BLaER1 (cell line): Measurements from ENCODE around the gene NUP210.

Experiments used
- H3K27ac ChIP-seq: shearing (Covaris generic); formaldehyde crosslinking; 2 replicates; pipeline ENCODE4 v1.8.1; 2022
- H3K27me3 ChIP-seq: shearing (Covaris generic); formaldehyde crosslinking; 2 replicates; pipeline ENCODE4 v1.8.1; 2022
- H3K36me3 ChIP-seq: shearing (Covaris generic); formaldehyde crosslinking; 2 replicates; pipeline ENCODE4 v1.8.1; 2022
- H3K4me1 ChIP-seq: shearing (Covaris generic); formaldehyde crosslinking; 2 replicates; pipeline ENCODE4 v1.8.1; 2022
- H3K4me2 ChIP-seq: shearing (Covaris generic); formaldehyde crosslinking; 2 replicates; pipeline ENCODE4 v1.8.1; 2022
- H3K4me3 ChIP-seq: shearing (Covaris generic); formaldehyde crosslinking; 2 replicates; pipeline ENCODE4 v1.8.1; 2022
- H3K9ac ChIP-seq: shearing (Covaris generic); formaldehyde crosslinking; 2 replicates; pipeline ENCODE4 v1.8.1; 2022
- H3K9me3 ChIP-seq: shearing (Covaris generic); formaldehyde crosslinking; 2 replicates; pipeline ENCODE4 v1.8.1; 2022
- H4K20me1 ChIP-seq: shearing (Covaris generic); formaldehyde crosslinking; 2 replicates; pipeline ENCODE4 v1.8.1; 2022
- Cebpa-rat ChIP-seq: shearing (Covaris generic); IDR thresholded peaks from 2 replicates; pipeline ENCODE4 v1.8.1; 2022

The NUP210 gene

DNA sequence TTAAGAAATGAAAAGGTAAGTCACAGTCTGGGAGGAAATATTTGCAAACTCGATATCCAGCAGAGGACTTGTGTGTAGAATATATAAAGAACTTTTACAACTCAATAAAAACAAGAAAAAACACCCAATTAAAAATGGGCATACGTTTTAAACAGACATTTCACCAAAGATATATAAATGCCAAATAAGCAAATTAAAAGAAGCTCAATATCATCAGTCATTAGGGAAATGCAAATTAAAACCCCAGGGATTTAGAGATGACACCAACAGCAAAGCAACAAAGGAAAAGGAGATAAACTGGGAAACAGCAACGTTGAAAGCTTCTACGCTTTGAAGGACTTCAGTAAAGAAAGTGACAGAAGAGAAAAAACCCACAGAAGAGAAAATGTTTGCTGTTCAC is 132.3 kb downstream of the NUP210 start:
- Histone ChIP-seq H3K36me3 (peaks cover 4% of the 10 kb centered on the region; the same call in 1 of the 2 replicates), H3K4me2 (peak overlapping the region; percentile 64), H3K27ac (no peak overlapping the region), H3K4me1 (peaks cover 36% of the 10 kb centered on the region), H3K27me3 (peaks cover 21% of the 10 kb centered on the region), H3K9me3 (peaks cover 42% of the 10 kb centered on the region), H4K20me1 (no peaks in the 10 kb centered on the region), H3K9ac (no peak overlapping the region), H3K4me3 (no peak overlapping the region)
- TF ChIP-seq Cebpa-rat: no peak

DNA sequence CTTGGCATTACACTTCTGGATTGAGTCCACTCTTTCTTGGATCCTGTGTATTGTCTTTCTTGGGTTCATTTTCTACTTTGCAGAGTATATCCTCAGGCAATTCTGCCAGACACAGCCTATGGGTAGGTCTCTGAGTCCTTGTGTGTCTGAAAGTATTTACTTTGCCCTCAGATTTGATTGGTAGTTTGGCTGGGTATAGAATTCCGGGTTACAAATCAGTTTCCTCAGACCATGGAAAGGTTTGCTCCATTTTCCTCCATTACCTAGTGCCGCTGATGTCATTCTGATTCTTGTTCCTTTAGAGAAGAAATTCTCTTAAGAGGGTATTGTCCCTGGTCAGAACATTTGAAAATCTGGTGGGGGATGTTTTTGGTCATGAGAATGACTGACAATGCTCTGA is 133.2 kb downstream of the NUP210 start:
- Histone ChIP-seq H3K4me3 (no peak overlapping the region), H3K4me2 (no peak overlapping the region), H3K9me3 (peaks cover 42% of the 10 kb centered on the region), H3K36me3 (peaks cover 4% of the 10 kb centered on the region; the same call in 1 of the 2 replicates), H3K27me3 (peaks cover 31% of the 10 kb centered on the region), H3K9ac (no peak overlapping the region), H3K27ac (no peak overlapping the region), H4K20me1 (peaks cover 7% of the 10 kb centered on the region), H3K4me1 (peaks cover 43% of the 10 kb centered on the region)
- TF ChIP-seq Cebpa-rat: no peak

DNA sequence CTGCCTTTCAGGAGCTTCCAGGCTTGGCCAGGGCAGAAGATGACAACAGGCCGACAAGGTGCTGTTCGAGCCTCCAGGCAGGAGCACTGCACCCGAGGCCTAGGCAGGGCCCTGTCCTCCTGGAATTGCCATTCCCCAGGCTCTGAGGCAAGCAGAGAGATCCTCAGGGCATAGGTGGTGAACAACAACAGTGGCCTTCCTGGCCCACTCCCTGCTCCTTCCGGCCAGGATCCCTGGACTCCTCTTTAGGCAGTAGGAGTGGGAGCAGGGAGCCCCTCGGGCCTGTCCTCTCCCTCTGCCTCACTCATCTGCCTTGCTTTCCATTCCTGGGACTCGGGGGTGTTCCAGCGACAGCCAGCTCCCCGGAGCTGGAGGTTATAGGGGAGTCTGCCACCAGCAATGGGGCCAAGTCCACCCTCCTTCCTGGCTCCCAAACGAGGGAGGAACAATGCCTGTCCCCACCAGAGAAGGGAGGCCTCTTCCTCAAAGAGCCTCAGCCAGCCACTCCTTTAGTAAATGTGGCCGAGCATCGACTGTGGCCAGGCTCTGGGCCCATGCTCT is 135.0 kb downstream of the NUP210 start:
- Histone ChIP-seq H3K9ac (no peak overlapping the region), H3K4me3 (no peak overlapping the region), H4K20me1 (peaks cover 22% of the 10 kb centered on the region), H3K4me1 (peaks cover 60% of the 10 kb centered on the region), H3K36me3 (peaks cover 4% of the 10 kb centered on the region; the same call in 1 of the 2 replicates), H3K4me2 (no peak overlapping the region), H3K9me3 (peaks cover 42% of the 10 kb centered on the region), H3K27ac (no peak overlapping the region), H3K27me3 (peaks cover 45% of the 10 kb centered on the region)
- TF ChIP-seq Cebpa-rat: no peak

DNA sequence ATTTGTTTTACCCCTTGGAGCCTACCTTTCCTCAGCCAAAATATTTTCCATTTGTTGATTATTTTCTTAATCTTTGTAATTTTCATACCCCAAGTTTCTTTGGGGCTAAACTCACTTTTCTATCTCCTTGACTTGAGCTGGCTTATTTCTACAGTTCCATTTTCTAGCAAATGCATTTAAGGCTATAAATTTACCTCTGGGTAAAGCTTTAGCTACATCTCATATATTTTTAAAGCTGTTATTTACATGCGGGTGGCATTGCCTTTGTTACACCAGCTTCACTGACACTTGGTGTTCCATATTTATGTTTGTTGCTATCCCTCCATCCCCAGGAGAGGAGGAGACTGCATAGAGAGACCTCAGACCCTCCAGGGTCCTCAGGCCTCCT is 136.3 kb downstream of the NUP210 start:
- Histone ChIP-seq H3K4me1 (peaks cover 60% of the 10 kb centered on the region), H3K4me2 (peak overlapping the region; percentile 95), H3K36me3 (peaks cover 4% of the 10 kb centered on the region; the same call in 1 of the 2 replicates), H3K4me3 (peak overlapping the region; percentile 70), H3K9ac (no peak overlapping the region), H3K9me3 (peaks cover 42% of the 10 kb centered on the region), H3K27me3 (peaks cover 45% of the 10 kb centered on the region), H4K20me1 (peaks cover 22% of the 10 kb centered on the region), H3K27ac (no peak overlapping the region)
- no peak for TF ChIP-seq Cebpa-rat

DNA sequence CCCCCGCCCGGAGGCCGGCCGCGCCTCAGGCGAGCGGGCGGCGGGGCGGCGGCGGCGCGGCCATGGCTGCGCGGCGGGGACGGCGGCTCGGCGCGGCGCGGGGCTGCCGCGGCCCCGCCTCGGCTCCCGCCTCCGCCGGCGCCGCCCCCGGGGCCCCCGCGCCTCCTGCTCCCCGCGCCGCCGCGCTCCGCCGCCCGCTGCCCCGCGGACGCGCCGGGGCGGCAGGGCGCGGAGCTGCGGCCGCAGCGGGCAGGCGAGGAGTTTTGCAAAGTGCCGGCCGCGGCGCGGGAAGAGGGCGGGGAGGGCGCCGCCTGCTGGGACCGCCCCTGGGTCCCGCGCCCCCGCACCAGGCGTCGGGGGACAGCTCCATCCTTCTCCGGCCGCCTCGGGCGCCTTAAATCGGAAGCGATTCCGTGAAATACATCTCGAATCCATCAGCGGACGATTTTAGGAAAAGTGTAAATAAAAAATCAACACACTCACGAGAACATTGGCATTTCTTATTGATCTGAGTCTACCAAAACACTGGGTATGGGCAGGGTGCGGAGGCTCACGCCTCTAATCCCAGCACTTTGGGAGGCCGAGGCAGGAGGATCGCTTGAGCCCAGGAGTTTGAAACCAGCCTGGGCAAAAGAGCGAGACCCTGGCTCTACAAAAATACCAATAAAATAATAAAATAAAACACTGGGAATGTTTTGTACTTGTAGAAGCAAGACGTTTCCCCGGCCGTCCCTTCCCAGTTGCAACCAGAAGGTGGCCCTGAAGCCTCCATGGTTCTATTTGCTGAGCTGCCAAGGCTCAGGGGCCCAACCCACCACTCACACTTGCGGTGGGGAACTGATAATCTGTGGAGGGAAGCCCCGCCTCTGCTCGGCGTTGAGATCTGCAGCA is 136.9 kb downstream of the NUP210 start:
- H3K9me3 ChIP-seq: peaks cover 42% of the 10 kb centered on the region
- peak overlapping the region; percentile 63; the same call in 1 of the 2 replicates for H3K9ac ChIP-seq
- peaks cover 4% of the 10 kb centered on the region; the same call in 1 of the 2 replicates for H3K36me3 ChIP-seq
- peak overlapping the region; percentile 95 for H3K4me2 ChIP-seq
- peaks cover 45% of the 10 kb centered on the region for H3K27me3 ChIP-seq
- peak overlapping the region; percentile 70 for H3K4me3 ChIP-seq
- H4K20me1 ChIP-seq: peaks cover 22% of the 10 kb centered on the region
- H3K27ac ChIP-seq: no peak overlapping the region
- peaks cover 58% of the 10 kb centered on the region for H3K4me1 ChIP-seq
- TF ChIP-seq Cebpa-rat: no peak

DNA sequence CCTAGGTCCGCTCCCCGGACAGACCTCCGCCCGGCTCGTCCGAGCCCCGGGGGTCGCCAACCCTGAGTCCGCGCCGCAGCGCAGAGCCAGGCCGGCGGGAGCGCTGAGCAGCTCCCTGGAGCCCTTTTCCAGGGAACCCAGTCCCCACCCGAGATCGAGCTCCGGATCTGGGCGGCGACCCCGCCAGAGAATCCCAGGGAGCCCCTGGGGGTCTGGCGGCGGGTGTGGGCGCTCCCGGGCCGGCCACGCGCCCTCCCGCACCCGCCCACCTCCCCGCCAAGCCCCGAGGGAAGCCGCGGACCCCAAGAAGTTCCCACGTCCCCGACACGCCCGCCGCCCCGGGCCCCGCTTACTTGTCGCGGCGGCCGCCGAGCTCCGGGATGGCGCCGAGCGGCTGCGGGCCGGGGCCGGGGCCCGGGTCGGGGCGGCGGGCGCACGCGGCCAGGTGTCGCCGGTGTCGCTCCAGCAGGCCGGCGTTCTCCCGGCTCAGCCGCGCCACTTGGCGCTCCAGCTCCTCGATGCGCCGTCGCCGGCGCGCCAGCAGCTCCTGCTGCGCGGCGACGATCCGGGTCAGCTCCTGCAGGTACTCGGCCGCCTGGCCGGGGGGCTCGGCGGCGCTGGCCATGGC is 137.7 kb downstream of the NUP210 start:
- peaks cover 41% of the 10 kb centered on the region for H3K9me3 ChIP-seq
- peaks cover 58% of the 10 kb centered on the region for H3K4me1 ChIP-seq
- no peak for TF ChIP-seq Cebpa-rat
- H3K4me2 ChIP-seq: peak overlapping the region; percentile 95
- peaks cover 22% of the 10 kb centered on the region for H4K20me1 ChIP-seq
- peak overlapping the region; percentile 63 for H3K9ac ChIP-seq
- H3K27ac ChIP-seq: no peak overlapping the region
- peaks cover 45% of the 10 kb centered on the region for H3K27me3 ChIP-seq
- H3K4me3 ChIP-seq: peak overlapping the region; percentile 70
- peaks cover 4% of the 10 kb centered on the region; the same call in 1 of the 2 replicates for H3K36me3 ChIP-seq

DNA sequence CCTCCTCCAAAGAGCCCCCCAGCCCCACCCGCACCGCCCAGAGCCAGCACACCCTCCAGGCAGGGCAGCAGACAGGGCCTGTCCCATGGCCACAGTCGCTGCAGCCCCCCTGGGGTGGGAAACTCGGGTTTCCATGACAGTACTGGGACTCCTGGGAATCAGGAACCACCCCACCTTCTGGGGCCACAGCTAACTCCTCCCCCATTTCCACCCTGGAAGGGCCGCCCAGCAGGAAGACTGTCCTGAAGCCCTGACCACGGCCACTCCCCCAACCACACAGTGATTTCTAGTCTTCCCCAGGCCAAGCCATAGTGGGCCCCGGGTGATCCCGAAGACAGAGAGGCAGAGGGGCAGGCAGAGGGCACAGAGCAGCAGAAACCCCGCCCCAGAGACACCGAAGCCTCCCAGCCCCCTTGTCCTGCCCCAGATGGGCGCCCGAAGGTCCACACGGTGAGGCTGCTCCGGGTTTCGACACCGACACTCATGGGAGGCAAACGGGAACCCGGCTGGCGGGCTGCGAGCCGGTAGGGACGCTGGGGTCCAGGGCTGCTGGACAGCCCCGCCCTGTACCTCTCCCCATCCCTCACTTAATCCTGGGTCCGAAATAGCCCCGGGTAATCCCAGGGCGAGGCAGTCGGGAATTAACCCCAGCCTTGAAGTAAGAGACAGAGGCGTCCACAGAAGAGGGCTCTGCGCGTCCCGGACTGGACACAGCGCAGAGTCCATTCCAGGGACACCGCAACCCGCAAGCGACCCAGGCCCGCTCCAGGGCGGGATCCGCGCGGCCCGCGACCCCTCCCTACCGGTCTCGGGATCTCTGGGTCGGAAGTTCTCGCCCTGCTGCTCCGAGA is 138.4 kb downstream of the NUP210 start:
- Histone ChIP-seq H4K20me1 (peaks cover 22% of the 10 kb centered on the region), H3K9ac (peak overlapping the region; percentile 63), H3K4me1 (peaks cover 65% of the 10 kb centered on the region), H3K27me3 (peaks cover 45% of the 10 kb centered on the region), H3K36me3 (peaks cover under 1% of the 10 kb centered on the region; the same call in 1 of the 2 replicates), H3K4me3 (peak overlapping the region; percentile 70), H3K9me3 (peaks cover 33% of the 10 kb centered on the region), H3K27ac (no peak overlapping the region), H3K4me2 (peak overlapping the region; percentile 95)
- no peak for TF ChIP-seq Cebpa-rat

DNA sequence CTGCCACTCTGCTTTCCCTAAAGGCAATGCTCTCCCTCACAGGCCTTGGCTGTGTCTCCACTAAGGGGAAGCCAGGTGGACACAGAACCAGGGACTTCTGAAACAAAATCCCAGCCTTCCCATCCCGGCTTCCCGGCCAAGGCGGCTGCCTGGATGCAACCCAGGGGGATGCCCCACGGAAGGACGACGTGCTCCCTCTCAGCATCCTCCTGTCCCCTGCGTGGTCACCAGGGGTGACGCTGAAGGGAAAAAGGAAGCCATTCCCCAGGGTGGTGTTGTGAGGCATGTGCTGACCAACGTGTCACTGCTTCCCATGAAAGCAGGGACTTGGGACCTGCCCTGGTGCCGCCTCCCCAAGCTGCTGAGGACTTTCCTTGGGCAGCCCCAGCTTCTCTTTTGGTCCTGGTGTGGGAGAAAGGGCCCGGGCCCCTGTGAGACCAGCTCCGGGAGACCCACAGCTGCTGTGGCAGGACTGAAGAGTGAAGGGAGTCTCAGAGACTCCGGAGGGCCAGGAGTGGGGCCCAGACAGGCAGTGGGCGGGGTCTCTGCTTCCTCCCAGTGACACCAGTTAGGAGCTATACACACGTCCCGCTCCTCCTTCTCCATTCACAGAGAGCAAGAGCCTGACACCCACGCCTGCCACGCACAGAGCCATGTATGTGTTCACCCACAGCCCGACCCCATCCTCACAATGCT is 139.2 kb downstream of the NUP210 start:
- Histone ChIP-seq H3K4me3 (peak overlapping the region; percentile 70), H3K4me2 (peak overlapping the region; percentile 95), H3K27me3 (peaks cover 45% of the 10 kb centered on the region), H3K27ac (no peak overlapping the region), H3K9me3 (peaks cover 25% of the 10 kb centered on the region), H3K4me1 (peaks cover 72% of the 10 kb centered on the region), H3K36me3 (no peaks in the 10 kb centered on the region; the same call in 1 of the 2 replicates), H4K20me1 (peaks cover 22% of the 10 kb centered on the region), H3K9ac (no peak overlapping the region)
- TF ChIP-seq Cebpa-rat: no peak
